Measurements from ENCODE around the gene SLC22A25.

The SLC22A25 gene

GRCh38 chr11:63246045-63246444 lies 2.6 kb upstream of the SLC22A25 start:
- no peak overlapping the region for H3K4me3 ChIP-seq (ENCODE audit: low read depth, low read length)
- DNase-seq = no peak
- in situ Hi-C loops (cut with HindIII; ENCODE audit: low pct_ligation_motif_present, low sequenced_read_pairs) = no loop called here
- TF ChIP-seq CTCF (IDR thresholded peaks at IDR 0.05; ENCODE audit: low read depth, low read length, missing control alignments) = no peak
- no peaks in the 10 kb centered on the region for H3K27me3 ChIP-seq (replicated peaks)
- H3K36me3 ChIP-seq (replicated peaks) = no peaks in the 10 kb centered on the region
- H3K27ac ChIP-seq = no peak overlapping the region

- DNase-seq = no peak
- Histone ChIP-seq H3K27me3 (replicated peaks) (no peaks in the 10 kb centered on the region), H3K27ac (no peak overlapping the region), H3K36me3 (replicated peaks) (no peaks in the 10 kb centered on the region), H3K4me3 (ENCODE audit: low read depth, low read length) (no peak overlapping the region)
- no peak for TF ChIP-seq CTCF (IDR thresholded peaks at IDR 0.05; ENCODE audit: low read depth, low read length, missing control alignments)
- in situ Hi-C loops (cut with HindIII; ENCODE audit: low pct_ligation_motif_present, low sequenced_read_pairs) = no loop called here
These were observed 1.5 kb upstream of the SLC22A25 start for GRCh38 chr11:63244862-63245261.

- in situ Hi-C loops (cut with HindIII; ENCODE audit: low pct_ligation_motif_present, low sequenced_read_pairs) = no loop called here
These were observed 1.2 kb downstream of the SLC22A25 start for GRCh38 chr11:63242089-63242781.

GRCh38 chr11:63240791-63241379 lies 2.5 kb downstream of the SLC22A25 start:
- no peak for DNase-seq
- Histone ChIP-seq H3K36me3 (replicated peaks) (no peaks in the 10 kb centered on the region), H3K27ac (no peak overlapping the region), H3K4me3 (ENCODE audit: low read depth, low read length) (no peak overlapping the region), H3K27me3 (replicated peaks) (no peaks in the 10 kb centered on the region)
- in situ Hi-C loops (cut with HindIII; ENCODE audit: low pct_ligation_motif_present, low sequenced_read_pairs) = no loop called here
- TF ChIP-seq CTCF (IDR thresholded peaks at IDR 0.05; ENCODE audit: low read depth, low read length, missing control alignments) = no peak

More at GRCh38 chr11:63242089-63242781, 1.2 kb downstream of the SLC22A25 start:
- Histone ChIP-seq H3K27me3 (replicated peaks) (no peaks in the 10 kb centered on the region), H3K27ac (no peak overlapping the region), H3K36me3 (replicated peaks) (no peaks in the 10 kb centered on the region), H3K4me3 (ENCODE audit: low read depth, low read length) (no peak overlapping the region)
- no peak for DNase-seq
- TF ChIP-seq CTCF (IDR thresholded peaks at IDR 0.05; ENCODE audit: low read depth, low read length, missing control alignments) = no peak

GRCh38 chr11:63240098-63240497 lies 3.3 kb downstream of the SLC22A25 start:
- no peak for DNase-seq
- in situ Hi-C loops (cut with HindIII; ENCODE audit: low pct_ligation_motif_present, low sequenced_read_pairs) = no loop called here
- no peaks in the 10 kb centered on the region for H3K27me3 ChIP-seq (replicated peaks)
- H3K36me3 ChIP-seq (replicated peaks) = no peaks in the 10 kb centered on the region
- no peak for TF ChIP-seq CTCF (IDR thresholded peaks at IDR 0.05; ENCODE audit: low read depth, low read length, missing control alignments)
- H3K4me3 ChIP-seq (ENCODE audit: low read depth, low read length) = no peak overlapping the region
- no peak overlapping the region for H3K27ac ChIP-seq

Measured in brain microvascular endothelial cell (primary cell).